Prostate gland (tissue), 2 donors: Measurements from ENCODE around the gene KIF1B. TPM values are rescaled to one million over a fixed set of nuclear protein-coding genes. Genes with fewer than 3 reads are reported as not detected.

Source experiments
- DNase-seq: peaks from one replicate; pipeline ENCODE4 v3.0.0-alpha.2; 2019; ENCODE audit warnings: low spot score
- H3K27ac ChIP-seq, 2 donors: fragments of 200-600 bp; sonication (generic); 2 replicates each; pipeline ENCODE4 v1.5.1; 2017 to 2019
- H3K27me3 ChIP-seq: fragments of 200-600 bp; sonication (generic); replicated peaks from 2 replicates; pipeline ENCODE4 v1.5.1; 2019; ENCODE audit not compliant: insufficient read depth
- H3K36me3 ChIP-seq, 2 donors: fragments of 200-600 bp; sonication (generic); 1 replicate in 1 of 2; 2 replicates in 1 of 2; pipeline versions ENCODE4 v1.5.1 to v1.8.1; 2017 to 2019
- H3K4me1 ChIP-seq: fragments of 200-600 bp; sonication (generic); replicated peaks from 2 replicates; pipeline ENCODE4 v1.5.1; 2019
- H3K4me3 ChIP-seq, 2 donors: fragments of 200-600 bp; sonication (generic); 2 replicates each; pipeline ENCODE4 v1.5.1; 2017 to 2019
- H3K9me3 ChIP-seq: fragments of 200-600 bp; sonication (generic); 2 replicates; pipeline ENCODE4 v1.5.1; 2017
- CTCF ChIP-seq, 4 experiments: fragments of 200-600 bp in 2 of 4; fragments of 450-650 bp in 2 of 4; sonication (generic) in 2 of 4; IDR thresholded peaks; 1 replicate in 3 of 4; 2 replicates in 1 of 4; pipeline ENCODE4 v1.5.1; 2016 to 2019; ENCODE audit warnings: antibody characterized with exemption in 4 of 4, mild to moderate bottlenecking in 2 of 4, moderate library complexity in 2 of 4
- POLR2A ChIP-seq: fragments of 450-650 bp; IDR thresholded peaks from one replicate; pipeline ENCODE4 v1.6.1; 2016; ENCODE audit warnings: antibody characterized with exemption, mild to moderate bottlenecking
- POLR2AphosphoS5 ChIP-seq: sonication (generic); formaldehyde crosslinking; IDR thresholded peaks from one replicate; pipeline ENCODE4 v1.6.1; 2017; ENCODE audit warnings: antibody characterized with exemption
- WGBS: methylation state at CpG from one replicate; pipeline ENCODE4 v1.1.5; 2018; 5-methylcytosine and 5-hydroxymethylcytosine counted together
- intact Hi-C: fragments of 100-400 bp; cut with DNase I; formaldehyde crosslinking; loops from one replicate; pipeline ENCODE4 v1.14.2; 2022
- total RNA-seq, 2 donors: library from RNA; depleted of rRNA; stranded (reverse); fragments of >200 nt; gene quantifications; one replicate each; pipeline ENCODE4 v1.1.0, GENCODE V29; 2016

The KIF1B gene
- total RNA-seq, 2 donors from 2014 or later: 31.3 to 56.8 TPM

GRCh38 chr1:10207810-10208209 lies 2.6 kb upstream of the KIF1B start:
- intact Hi-C loops: no loop called here

GRCh38 chr1:10208537-10208936 lies 1.8 kb upstream of the KIF1B start:
- DNase-seq: no peak
- no peak for TF ChIP-seq POLR2A
- TF ChIP-seq POLR2AphosphoS5: no peak
- TF ChIP-seq CTCF (IDR thresholded peaks at IDR 0.05): no peak
- H3K27ac ChIP-seq: no peak overlapping the region
- no peaks in the 10 kb centered on the region for H3K9me3 ChIP-seq
- no peaks in the 10 kb centered on the region for H3K36me3 ChIP-seq
- intact Hi-C loops: no loop called here
- no peak overlapping the region for H3K4me3 ChIP-seq
- H3K27me3 ChIP-seq: no peaks in the 10 kb centered on the region
- WGBS: 93% methylated on average over 11 of the region's 11 CpGs
- H3K4me1 ChIP-seq: peaks cover 3% of the 10 kb centered on the region

More at GRCh38 chr1:10207810-10208209, 2.6 kb upstream of the KIF1B start:
- Histone ChIP-seq H3K27me3 (no peaks in the 10 kb centered on the region), H3K4me3 (no peak overlapping the region), H3K4me1 (peaks cover 3% of the 10 kb centered on the region), H3K36me3 (no peaks in the 10 kb centered on the region), H3K9me3 (no peaks in the 10 kb centered on the region), H3K27ac (no peak overlapping the region)
- TF ChIP-seq CTCF (IDR thresholded peaks at IDR 0.05) (no peak), POLR2AphosphoS5 (no peak), POLR2A (no peak)
- WGBS: 93% methylated on average over 3 of the region's 3 CpGs
- no peak for DNase-seq

- no peaks in the 10 kb centered on the region for H3K9me3 ChIP-seq
- 2% methylated on average over 8 of the region's 8 CpGs for WGBS
- no peak for DNase-seq
- H3K27me3 ChIP-seq: no peaks in the 10 kb centered on the region
- intact Hi-C loops: no loop called here
- peaks cover 3% of the 10 kb centered on the region for H3K4me1 ChIP-seq
- peak overlapping the region; percentile 87 to 93 for H3K4me3 ChIP-seq
- no peak for TF ChIP-seq POLR2A
- no peak for TF ChIP-seq CTCF (IDR thresholded peaks at IDR 0.05)
- TF ChIP-seq POLR2AphosphoS5: no peak
- no peaks in the 10 kb centered on the region for H3K36me3 ChIP-seq
- H3K27ac ChIP-seq: peak overlapping the region; percentile 96 to 99
Measured at GRCh38 chr1:10209590-10209904, 823 bp upstream of the KIF1B start.

- H3K9me3 ChIP-seq: no peaks in the 10 kb centered on the region
- WGBS: 2% methylated on average over 45 of the region's 69 CpGs
- DNase-seq: peak; percentile 94
- peak overlapping the region; percentile 96 to 99 for H3K27ac ChIP-seq
- peaks cover 3% of the 10 kb centered on the region for H3K4me1 ChIP-seq
- TF ChIP-seq POLR2A (peak; percentile 53), CTCF (IDR thresholded peaks at IDR 0.05) (no peak), POLR2AphosphoS5 (peak; percentile 86)
- H3K4me3 ChIP-seq: peak overlapping the region; percentile 87 to 93
- intact Hi-C loops: loop anchor here (1.0 to 5.0 kb wide), 4 partner anchors 76 to 216 kb away; partner anchors contain the start of gene UBE4B
- H3K27me3 ChIP-seq: no peaks in the 10 kb centered on the region
- no peaks in the 10 kb centered on the region for H3K36me3 ChIP-seq
Measured at GRCh38 chr1:10210841-10211804, 753 bp downstream of the KIF1B start.
